ENCODE data around the gene RYR1. TPM values are rescaled to one million over a fixed set of nuclear protein-coding genes. Genes with fewer than 3 reads are reported as not detected.
"Not testable (repeated sequence)": the region's sequence is repeated elsewhere in the genome, so short reads cannot be mapped to it uniquely, and the experiment has no call there.

The RYR1 gene
- polyA plus RNA-seq, 4 donors = 4.5 to 5.0 (median 4.8) TPM

- not testable (repeated sequence) for DNase-seq (ENCODE audit: low read depth in 4 of 4, low spot score in 3 of 4)
Measured at GRCh38 chr19:38631811-38632475, 198.5 kb downstream of the RYR1 start.

GRCh38 chr19:38632476-38633213, 199.2 kb downstream of the RYR1 start:
- no peak for DNase-seq (ENCODE audit: low read depth in 4 of 4, low spot score in 3 of 4)

GRCh38 chr19:38634757-38635482, 201.4 kb downstream of the RYR1 start:
- DNase-seq (ENCODE audit: low read depth in 4 of 4, low spot score in 3 of 4) = no peak

GRCh38 chr19:38635483-38636399, 202.2 kb downstream of the RYR1 start:
- DNase-seq (ENCODE audit: low read depth in 4 of 4, low spot score in 3 of 4) = no peak

Other genes with a start within 250 kb of the RYR1 start
- 1 to 10 TPM in 3 of 4 donors, under 1 TPM in 1; 0.70 to 2.1 (median 1.5) TPM for gene DPF1, start 209.5 kb upstream of the RYR1 start, polyA plus RNA-seq (ENCODE audit: insufficient read length in 4 of 4)
- 1 to 10 TPM; 6.0 to 9.7 (median 7.6) TPM for gene PPP1R14A, start 177.3 kb upstream of the RYR1 start, polyA plus RNA-seq (ENCODE audit: insufficient read length in 4 of 4)
- 100 to 1,000 TPM; 323 to 411 (median 331) TPM for gene SPINT2, start 169.1 kb upstream of the RYR1 start, polyA plus RNA-seq (ENCODE audit: insufficient read length in 4 of 4)
- 10 to 100 TPM in 1 of 4 donors, 1 to 10 TPM in 3; 6.1 to 10.1 (median 8.8) TPM for gene C19orf33, start 129.4 kb upstream of the RYR1 start, polyA plus RNA-seq (ENCODE audit: insufficient read length in 4 of 4)
- gene YIF1B, start 117.7 kb upstream of the RYR1 start, polyA plus RNA-seq (ENCODE audit: insufficient read length in 4 of 4) = 10 to 100 TPM; 30.8 to 42.5 (median 33.5) TPM
- gene KCNK6, start 113.8 kb upstream of the RYR1 start, polyA plus RNA-seq (ENCODE audit: insufficient read length in 4 of 4) = 1 to 10 TPM; 3.1 to 4.2 (median 3.3) TPM
- gene CATSPERG, start 97.9 kb upstream of the RYR1 start, polyA plus RNA-seq (ENCODE audit: insufficient read length in 4 of 4) = 1 to 10 TPM; 5.0 to 6.3 (median 5.9) TPM
- 100 to 1,000 TPM; 166 to 194 (median 169) TPM for gene PSMD8, start 59.1 kb upstream of the RYR1 start, polyA plus RNA-seq (ENCODE audit: insufficient read length in 4 of 4)
- 1 to 10 TPM in 1 of 4 donors, under 1 TPM in 3; 0.51 to 1.0 (median 0.63) TPM for gene GGN, start 45.7 kb upstream of the RYR1 start, polyA plus RNA-seq (ENCODE audit: insufficient read length in 4 of 4)
- gene SPRED3, start 45.0 kb upstream of the RYR1 start, polyA plus RNA-seq (ENCODE audit: insufficient read length in 4 of 4) = 1 to 10 TPM in 2 of 4 donors, under 1 TPM in 2; 0.90 to 1.1 (median 1.0) TPM
- gene FAM98C, start 30.6 kb upstream of the RYR1 start, polyA plus RNA-seq (ENCODE audit: insufficient read length in 4 of 4) = 10 to 100 TPM; 13.2 to 18.0 (median 13.9) TPM
- 1 to 10 TPM in 1 of 4 donors, under 1 TPM in 3; 0.53 to 1.3 (median 0.84) TPM for gene RASGRP4, start 7.5 kb upstream of the RYR1 start, polyA plus RNA-seq (ENCODE audit: insufficient read length in 4 of 4)
- 1 to 10 TPM; 2.5 to 4.1 (median 3.5) TPM for gene MAP4K1, start 184.3 kb downstream of the RYR1 start, polyA plus RNA-seq (ENCODE audit: insufficient read length in 4 of 4)
- 100 to 1,000 TPM; 307 to 353 (median 328) TPM for gene EIF3K, start 185.5 kb downstream of the RYR1 start, polyA plus RNA-seq (ENCODE audit: insufficient read length in 4 of 4)
- 100 to 1,000 TPM; 664 to 751 (median 665) TPM for gene ACTN4, start 214.0 kb downstream of the RYR1 start, polyA plus RNA-seq (ENCODE audit: insufficient read length in 4 of 4)

Data from right renal pelvis (tissue), 4 donors.